Muscle layer of duodenum (tissue), 2 donors: Measurements from ENCODE around the gene SLC25A39.
"Not testable (repeated sequence)": the region's sequence is repeated elsewhere in the genome, so short reads cannot be mapped to it uniquely, and the experiment has no call there.

ENCODE experiments used
- H3K27ac ChIP-seq: one replicate; pipeline ENCODE4 v1.7.0; 2013; ENCODE audit warnings: mild to moderate bottlenecking, low read length
- H3K27me3 ChIP-seq: one replicate; pipeline ENCODE4 v1.7.0; 2013; ENCODE audit warnings: low read depth, mild to moderate bottlenecking, control low read depth, low read length
- H3K36me3 ChIP-seq, 2 donors: one replicate each; pipeline ENCODE4 v1.7.0; 2013; ENCODE audit warnings: low read length in 2 of 2, control low read depth in 1 of 2, mild to moderate bottlenecking in 1 of 2; ENCODE audit not compliant: insufficient read depth in 2 of 2, control insufficient read depth in 1 of 2
- H3K4me1 ChIP-seq, 2 donors: one replicate each; pipeline ENCODE4 v1.7.0; 2013; ENCODE audit warnings: low read length in 2 of 2, mild to moderate bottlenecking in 2 of 2, control low read depth in 1 of 2, moderate library complexity in 1 of 2; ENCODE audit not compliant: insufficient read depth in 2 of 2, control insufficient read depth in 1 of 2
- H3K4me3 ChIP-seq, 2 donors: one replicate each; pipeline ENCODE4 v1.7.0; 2013; ENCODE audit warnings: low read length in 2 of 2, low read depth in 1 of 2, mild to moderate bottlenecking in 1 of 2
- H3K9me3 ChIP-seq, 2 donors: one replicate each; pipeline ENCODE4 v1.7.0; 2013; ENCODE audit warnings: low read length in 2 of 2, control low read depth in 1 of 2, mild to moderate bottlenecking in 1 of 2; ENCODE audit not compliant: control insufficient read depth in 1 of 2
- donor health status: healthy.

SLC25A39 gene

GRCh38 chr17:44352828-44353671, 28.4 kb upstream of the SLC25A39 start:
- peak overlapping the region in 1 of 2 donors; percentile 34 for H3K4me3 ChIP-seq
- H3K36me3 ChIP-seq: peaks cover 17 to 45% of the 10 kb centered on the region in 2 donors
- no peaks in the 10 kb centered on the region for H3K9me3 ChIP-seq
- H3K4me1 ChIP-seq: peaks cover 0 to 12% of the 10 kb centered on the region in 2 donors
- no peak overlapping the region for H3K27ac ChIP-seq
- H3K27me3 ChIP-seq: no peaks in the 10 kb centered on the region

DNA sequence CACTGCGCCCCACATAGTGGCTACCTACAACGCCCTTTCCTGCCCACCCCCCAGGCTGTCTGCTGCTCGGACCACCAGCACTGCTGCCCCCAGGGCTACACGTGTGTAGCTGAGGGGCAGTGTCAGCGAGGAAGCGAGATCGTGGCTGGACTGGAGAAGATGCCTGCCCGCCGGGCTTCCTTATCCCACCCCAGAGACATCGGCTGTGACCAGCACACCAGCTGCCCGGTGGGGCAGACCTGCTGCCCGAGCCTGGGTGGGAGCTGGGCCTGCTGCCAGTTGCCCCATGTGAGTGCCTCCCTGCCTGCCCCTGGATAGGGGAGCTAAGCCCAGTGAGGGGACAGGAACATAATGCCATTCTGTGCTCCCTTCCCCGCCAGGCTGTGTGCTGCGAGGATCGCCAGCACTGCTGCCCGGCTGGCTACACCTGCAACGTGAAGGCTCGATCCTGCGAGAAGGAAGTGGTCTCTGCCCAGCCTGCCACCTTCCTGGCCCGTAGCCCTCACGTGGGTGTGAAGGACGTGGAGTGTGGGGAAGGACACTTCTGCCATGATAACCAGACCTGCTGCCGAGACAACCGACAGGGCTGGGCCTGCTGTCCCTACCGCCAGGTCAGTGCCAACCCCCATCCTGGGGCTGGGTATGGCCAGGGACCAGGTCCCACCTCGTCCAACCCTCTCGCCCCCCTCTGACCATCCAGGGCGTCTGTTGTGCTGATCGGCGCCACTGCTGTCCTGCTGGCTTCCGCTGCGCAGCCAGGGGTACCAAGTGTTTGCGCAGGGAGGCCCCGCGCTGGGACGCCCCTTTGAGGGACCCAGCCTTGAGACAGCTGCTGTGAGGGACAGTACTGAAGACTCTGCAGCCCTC, 27.6 kb upstream of the SLC25A39 start:
- H3K36me3 ChIP-seq: peaks cover 17 to 45% of the 10 kb centered on the region in 2 donors

DNA sequence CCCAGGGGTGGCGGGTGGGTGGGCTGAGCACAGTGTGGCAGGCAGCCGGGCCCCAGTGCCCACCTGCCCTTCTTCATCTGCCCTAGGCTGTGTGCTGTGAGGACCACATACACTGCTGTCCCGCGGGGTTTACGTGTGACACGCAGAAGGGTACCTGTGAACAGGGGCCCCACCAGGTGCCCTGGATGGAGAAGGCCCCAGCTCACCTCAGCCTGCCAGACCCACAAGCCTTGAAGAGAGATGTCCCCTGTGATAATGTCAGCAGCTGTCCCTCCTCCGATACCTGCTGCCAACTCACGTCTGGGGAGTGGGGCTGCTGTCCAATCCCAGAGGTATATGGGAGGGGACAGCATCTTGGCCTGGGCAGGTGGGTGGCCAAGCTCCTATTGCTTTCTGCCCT, 26.8 kb upstream of the SLC25A39 start:
- no peak overlapping the region for H3K4me3 ChIP-seq
- no peaks in the 10 kb centered on the region for H3K27me3 ChIP-seq
- H3K36me3 ChIP-seq: peaks cover 17 to 45% of the 10 kb centered on the region in 2 donors
- no peaks in the 10 kb centered on the region for H3K9me3 ChIP-seq
- no peak overlapping the region for H3K27ac ChIP-seq
- H3K4me1 ChIP-seq: peaks cover 0 to 13% of the 10 kb centered on the region in 2 donors

More for the DNA sequence above, 27.6 kb upstream of the SLC25A39 start:
- no peaks in the 10 kb centered on the region for H3K27me3 ChIP-seq
- H3K4me3 ChIP-seq: no peak overlapping the region
- no peak overlapping the region for H3K27ac ChIP-seq
- peaks cover 0 to 12% of the 10 kb centered on the region in 2 donors for H3K4me1 ChIP-seq
- H3K9me3 ChIP-seq: no peaks in the 10 kb centered on the region

DNA sequence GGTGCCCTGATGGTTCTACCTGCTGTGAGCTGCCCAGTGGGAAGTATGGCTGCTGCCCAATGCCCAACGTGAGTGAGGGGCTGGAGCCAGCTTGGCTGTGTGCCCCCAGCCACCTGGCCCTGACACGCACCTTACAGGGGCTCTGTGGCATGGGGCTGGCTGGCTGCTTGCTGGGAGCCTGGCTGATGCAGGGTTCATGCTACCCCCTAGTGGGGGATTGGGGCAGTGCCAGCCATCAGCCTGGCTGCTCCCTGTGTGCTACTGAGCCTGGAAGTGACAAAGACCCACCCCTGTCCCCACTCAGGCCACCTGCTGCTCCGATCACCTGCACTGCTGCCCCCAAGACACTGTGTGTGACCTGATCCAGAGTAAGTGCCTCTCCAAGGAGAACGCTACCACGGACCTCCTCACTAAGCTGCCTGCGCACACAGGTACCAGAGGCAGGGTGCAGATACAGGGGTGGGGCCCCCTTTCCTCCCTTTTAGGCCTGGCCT, 26.2 kb upstream of the SLC25A39 start:
- Histone ChIP-seq H3K4me3 (no peak overlapping the region), H3K4me1 (peaks cover 0 to 20% of the 10 kb centered on the region in 2 donors), H3K27ac (no peak overlapping the region), H3K27me3 (no peaks in the 10 kb centered on the region), H3K36me3 (peaks cover 17 to 45% of the 10 kb centered on the region in 2 donors), H3K9me3 (no peaks in the 10 kb centered on the region)

DNA sequence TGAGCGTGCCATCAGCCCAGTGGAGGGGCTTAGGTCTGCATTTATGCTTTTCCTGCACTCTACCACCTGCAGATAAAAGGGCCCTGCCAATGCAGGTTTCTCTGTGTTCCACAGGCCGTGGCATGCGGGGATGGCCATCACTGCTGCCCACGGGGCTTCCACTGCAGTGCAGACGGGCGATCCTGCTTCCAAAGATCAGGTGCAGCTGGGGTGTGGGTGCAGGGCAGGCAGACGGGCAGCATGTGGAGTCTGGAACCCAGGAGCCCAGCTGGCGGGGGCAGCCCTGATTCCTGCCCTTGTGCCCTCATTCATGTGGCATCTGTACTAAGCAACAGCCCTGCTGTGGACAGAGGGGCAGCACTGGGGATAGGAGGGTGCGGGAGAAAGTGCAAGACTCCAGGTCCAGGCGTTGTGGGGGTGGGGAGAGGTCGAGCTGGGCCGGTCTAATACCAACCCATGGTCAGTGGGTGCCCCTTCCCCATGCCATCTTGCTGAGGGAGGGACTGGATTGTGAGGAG, 25.0 kb upstream of the SLC25A39 start:
- no peak overlapping the region for H3K27ac ChIP-seq
- H3K9me3 ChIP-seq: no peaks in the 10 kb centered on the region
- no peaks in the 10 kb centered on the region for H3K27me3 ChIP-seq
- H3K4me1 ChIP-seq: peaks cover 0 to 22% of the 10 kb centered on the region in 2 donors
- H3K4me3 ChIP-seq: no peak overlapping the region
- H3K36me3 ChIP-seq: peaks cover 17 to 45% of the 10 kb centered on the region in 2 donors

GRCh38 chr17:44348988-44349364, 24.4 kb upstream of the SLC25A39 start:
- Histone ChIP-seq H3K4me3 (no peak overlapping the region), H3K9me3 (no peaks in the 10 kb centered on the region), H3K36me3 (peaks cover 17 to 45% of the 10 kb centered on the region in 2 donors), H3K27ac (no peak overlapping the region), H3K4me1 (peaks cover 0 to 27% of the 10 kb centered on the region in 2 donors), H3K27me3 (no peaks in the 10 kb centered on the region)

DNA sequence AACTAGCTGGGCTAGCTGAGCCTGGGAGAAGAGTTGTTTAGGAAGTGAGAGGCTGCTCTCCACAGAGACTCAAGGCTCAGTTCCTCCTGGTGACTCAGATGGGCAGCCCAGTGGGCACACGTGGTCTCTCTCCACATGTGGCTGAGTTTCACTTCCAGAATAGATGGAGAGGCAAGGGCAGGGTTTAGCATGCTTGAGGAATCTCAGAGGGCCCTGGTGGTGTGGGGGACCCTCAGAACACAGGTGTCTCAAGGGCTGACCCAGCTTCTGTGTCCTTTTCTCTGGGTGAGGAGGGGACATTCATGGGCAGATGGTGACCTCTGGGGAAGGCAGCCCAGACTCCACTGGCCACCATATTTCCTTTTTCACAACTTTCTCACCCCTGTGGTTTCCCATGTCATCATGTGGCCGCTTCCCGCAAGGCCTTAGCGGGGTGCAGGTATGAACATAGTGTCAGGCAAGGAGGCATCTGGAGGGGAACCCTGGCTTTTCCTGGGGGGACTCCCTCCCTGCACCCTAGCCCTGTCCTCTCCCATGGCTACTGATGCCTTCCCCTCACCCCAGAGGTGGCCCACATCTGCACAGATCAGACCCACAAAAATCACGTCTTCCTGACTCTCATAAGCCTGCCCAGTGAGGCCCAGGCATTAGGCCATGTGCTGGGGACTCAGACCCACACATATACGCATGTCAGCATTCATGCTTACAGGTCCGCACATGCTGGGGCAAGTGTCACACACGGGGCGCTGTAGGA, 23.8 kb upstream of the SLC25A39 start:
- Histone ChIP-seq H3K9me3 (no peaks in the 10 kb centered on the region), H3K4me3 (no peak overlapping the region), H3K27me3 (no peaks in the 10 kb centered on the region), H3K4me1 (peaks cover 0 to 27% of the 10 kb centered on the region in 2 donors), H3K27ac (no peak overlapping the region), H3K36me3 (peaks cover 17 to 45% of the 10 kb centered on the region in 2 donors)

- Histone ChIP-seq H3K36me3 (peaks cover 17 to 39% of the 10 kb centered on the region in 2 donors), H3K4me1 (peaks cover 0 to 27% of the 10 kb centered on the region in 2 donors)
- H3K27ac ChIP-seq, H3K4me3 ChIP-seq, H3K27me3 ChIP-seq, H3K9me3 ChIP-seq: not testable (repeated sequence)
Observed at GRCh38 chr17:44347206-44348055, 22.8 kb upstream of the SLC25A39 start.

DNA sequence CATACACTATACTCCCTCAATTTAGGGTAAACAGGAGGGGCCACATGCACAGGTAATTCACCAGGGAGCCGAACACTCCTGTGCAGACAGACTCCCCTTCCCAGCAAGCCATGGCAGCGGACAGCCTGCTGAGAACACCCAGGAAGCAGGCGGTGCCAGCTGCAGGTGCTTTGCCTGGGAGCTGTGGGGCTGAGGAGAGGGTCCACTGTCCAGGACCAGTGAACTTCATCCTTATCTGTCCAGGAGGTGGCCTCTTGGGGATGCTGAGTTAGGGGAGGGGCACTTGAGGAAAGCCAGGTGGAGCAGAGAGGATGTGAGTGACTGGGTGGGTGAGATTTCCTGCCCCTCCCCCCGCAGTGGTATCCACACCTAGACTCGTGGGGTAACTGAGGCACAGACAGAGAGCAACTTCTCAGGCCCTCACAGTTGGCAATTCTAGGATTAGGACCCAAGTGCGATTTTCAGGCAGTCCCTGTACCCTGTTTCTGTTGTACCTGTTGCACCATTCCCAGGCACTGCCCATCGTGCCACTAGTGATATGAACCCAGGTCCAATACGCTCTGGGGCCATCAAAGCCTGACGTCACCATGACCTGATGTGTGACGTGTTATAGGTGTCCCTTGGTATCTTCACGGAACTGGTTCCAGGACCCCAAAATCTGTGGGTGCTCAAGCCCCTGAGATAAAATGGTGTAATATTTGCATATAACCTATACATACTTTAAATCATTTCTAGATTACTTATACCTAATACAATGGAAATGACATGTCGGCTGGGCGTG, 21.6 kb upstream of the SLC25A39 start:
- Histone ChIP-seq H3K9me3 (no peaks in the 10 kb centered on the region), H3K27ac (peak overlapping the region; percentile 86), H3K4me1 (peaks cover 0 to 27% of the 10 kb centered on the region in 2 donors), H3K27me3 (no peaks in the 10 kb centered on the region), H3K36me3 (peaks cover 8 to 28% of the 10 kb centered on the region in 2 donors), H3K4me3 (peak overlapping the region; percentile 95 to 97)
